A673 (cell line): ENCODE results near the gene UBIAD1. TPM values are rescaled to one million over a fixed set of nuclear protein-coding genes. Genes with fewer than 3 reads are reported as not detected.
"Not testable (repeated sequence)": the region's sequence is repeated elsewhere in the genome, so short reads cannot be mapped to it uniquely, and the experiment has no call there.

Source experiments
- BruUV-seq: library from RNA; stranded (reverse); fragments of 400-500 nt; replicated peaks from 2 replicates; lab custom pipeline; 2021; lab: Mats Ljungman, UMichigan
- CTCF ChIA-PET: fragments of 300-600 bp; sonication (Branson Sonifier 250); formaldehyde crosslinking; loops from one replicate; lab custom pipeline; 2022; ENCODE audit warnings: antibody characterized with exemption; lab: Charles Lee
- POLR2A ChIA-PET: fragments of 300-600 bp; sonication (Branson Sonifier 250); formaldehyde crosslinking; loops from one replicate; lab custom pipeline; 2022; ENCODE audit warnings: antibody characterized with exemption; ENCODE audit not compliant: low non-redundant PET; lab: Charles Lee
- DNase-seq: peaks from one replicate; pipeline ENCODE4 v3.0.0-alpha.2; 2015; ENCODE audit warnings: low spot score
- H3K27ac ChIP-seq: fragments of 200-600 bp; sonication (generic); 2 replicates; pipeline ENCODE4 v1.5.1; 2016; ENCODE audit warnings: mixed run types, low read depth, mild to moderate bottlenecking, mixed read lengths, antibody characterized with exemption, low read length; ENCODE audit not compliant: poor library complexity, severe bottlenecking
- H3K27me3 ChIP-seq: fragments of 200-600 bp; sonication (generic); replicated peaks from 2 replicates; pipeline ENCODE4 v1.6.1; 2017; ENCODE audit warnings: mixed run types, low read depth, mild to moderate bottlenecking, mixed read lengths, antibody characterized with exemption, low read length; ENCODE audit not compliant: insufficient read depth, poor library complexity
- H3K36me3 ChIP-seq: fragments of 200-600 bp; sonication (generic); 2 replicates; pipeline ENCODE4 v1.6.1; 2016; ENCODE audit warnings: mixed run types, mild to moderate bottlenecking, mixed read lengths, antibody characterized with exemption, low read length; ENCODE audit not compliant: insufficient read depth, poor library complexity, severe bottlenecking
- H3K4me1 ChIP-seq: fragments of 200-600 bp; sonication (generic); 2 replicates; pipeline ENCODE4 v1.6.1; 2017; ENCODE audit warnings: mixed run types, mild to moderate bottlenecking, mixed read lengths, antibody characterized with exemption, low read length; ENCODE audit not compliant: insufficient read depth, poor library complexity, severe bottlenecking
- H3K4me3 ChIP-seq: fragments of 200-600 bp; sonication (generic); 2 replicates; pipeline ENCODE4 v1.5.1; 2016; ENCODE audit warnings: low read depth, mixed run types, mild to moderate bottlenecking, mixed read lengths, low read length; ENCODE audit not compliant: poor library complexity, severe bottlenecking
- H3K9me3 ChIP-seq: fragments of 200-600 bp; sonication (generic); 2 replicates; pipeline ENCODE4 v1.6.1; 2016; ENCODE audit warnings: mixed run types, low read depth, mild to moderate bottlenecking, mixed read lengths, antibody characterized with exemption, low read length; ENCODE audit not compliant: poor library complexity, severe bottlenecking
- EZH2 ChIP-seq: fragments of 200-600 bp; sonication (generic); IDR thresholded peaks from 2 replicates; pipeline ENCODE4 v1.6.1; 2017; ENCODE audit warnings: borderline replicate concordance, low read depth, mild to moderate bottlenecking, mixed read lengths, antibody characterized with exemption, low read length; ENCODE audit not compliant: poor library complexity, severe bottlenecking
- intact Hi-C: fragments of 100-400 bp; cut with micrococcal nuclease; formaldehyde crosslinking; loops from one replicate; pipeline ENCODE4 v1.10.0; 2022; ENCODE audit not compliant: unreplicated experiment
- total RNA-seq: library from RNA; stranded (reverse); gene quantifications from 2 replicates; pipeline ENCODE4 v1.2.3, GENCODE V29; 2021
- TF ChIP-seq, protein P1 (sequence below): fragments of 300-800, 200-600 bp; sonication (generic); conservative IDR thresholded peaks from 2 replicates; pipeline ENCODE4 v1.5.1; 2017; ENCODE audit warnings: low read depth, mild to moderate bottlenecking, antibody characterized with exemption, low read length, moderate library complexity, mixed read lengths

The UBIAD1 gene
- total RNA-seq, 1 experiment from 2014 or later, result 19.6 TPM

GRCh38 chr1:11302366-11302765, 29.4 kb downstream of the UBIAD1 start:
- no peak for TF ChIP-seq EZH2
- TF ChIP-seq, protein P1, sequence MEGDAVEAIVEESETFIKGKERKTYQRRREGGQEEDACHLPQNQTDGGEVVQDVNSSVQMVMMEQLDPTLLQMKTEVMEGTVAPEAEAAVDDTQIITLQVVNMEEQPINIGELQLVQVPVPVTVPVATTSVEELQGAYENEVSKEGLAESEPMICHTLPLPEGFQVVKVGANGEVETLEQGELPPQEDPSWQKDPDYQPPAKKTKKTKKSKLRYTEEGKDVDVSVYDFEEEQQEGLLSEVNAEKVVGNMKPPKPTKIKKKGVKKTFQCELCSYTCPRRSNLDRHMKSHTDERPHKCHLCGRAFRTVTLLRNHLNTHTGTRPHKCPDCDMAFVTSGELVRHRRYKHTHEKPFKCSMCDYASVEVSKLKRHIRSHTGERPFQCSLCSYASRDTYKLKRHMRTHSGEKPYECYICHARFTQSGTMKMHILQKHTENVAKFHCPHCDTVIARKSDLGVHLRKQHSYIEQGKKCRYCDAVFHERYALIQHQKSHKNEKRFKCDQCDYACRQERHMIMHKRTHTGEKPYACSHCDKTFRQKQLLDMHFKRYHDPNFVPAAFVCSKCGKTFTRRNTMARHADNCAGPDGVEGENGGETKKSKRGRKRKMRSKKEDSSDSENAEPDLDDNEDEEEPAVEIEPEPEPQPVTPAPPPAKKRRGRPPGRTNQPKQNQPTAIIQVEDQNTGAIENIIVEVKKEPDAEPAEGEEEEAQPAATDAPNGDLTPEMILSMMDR, result no peak
- ChIA-PET POLR2A (no interaction called here), CTCF (no interaction called here)
- no peaks in the 10 kb centered on the region for H3K36me3 ChIP-seq
- H3K4me3 ChIP-seq, result no peak overlapping the region
- no peak for DNase-seq
- H3K4me1 ChIP-seq, result no peaks in the 10 kb centered on the region
- no peak overlapping the region for H3K27ac ChIP-seq
- H3K9me3 ChIP-seq, result no peaks in the 10 kb centered on the region
- no peaks in the 10 kb centered on the region for H3K27me3 ChIP-seq
- intact Hi-C loops, result no loop called here
- no TSS peak for BruUV-seq

DNA sequence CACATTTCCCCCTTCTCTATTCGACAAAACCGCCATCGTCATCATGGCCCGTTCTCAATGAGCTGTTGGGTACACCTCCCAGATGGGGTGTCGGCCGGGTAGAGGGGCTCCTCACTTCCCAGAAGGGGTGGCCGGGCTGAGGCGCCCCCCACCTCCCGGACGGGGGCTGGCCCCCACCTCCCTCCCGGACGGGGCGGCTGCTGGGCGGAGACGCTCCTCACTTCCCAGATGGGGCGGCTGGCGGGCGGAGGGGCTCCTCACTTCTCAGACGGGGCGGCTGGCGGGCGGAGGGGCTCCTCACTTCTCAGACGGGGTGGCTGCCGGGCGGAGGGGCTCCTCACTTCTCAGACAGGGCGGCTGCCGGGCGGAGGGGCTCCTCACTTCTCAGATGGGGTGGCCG, 32.5 kb downstream of the UBIAD1 start:
- intact Hi-C loops, H3K36me3 ChIP-seq, CTCF ChIA-PET, BruUV-seq, H3K4me3 ChIP-seq, H3K27me3 ChIP-seq, H3K27ac ChIP-seq, H3K4me1 ChIP-seq, H3K9me3 ChIP-seq, POLR2A ChIA-PET, DNase-seq: not testable (repeated sequence)

GRCh38 chr1:11307852-11308251, 34.9 kb downstream of the UBIAD1 start:
- H3K36me3 ChIP-seq, result no peaks in the 10 kb centered on the region
- no peaks in the 10 kb centered on the region for H3K27me3 ChIP-seq
- ChIA-PET CTCF (no interaction called here), POLR2A (no interaction called here)
- H3K4me3 ChIP-seq, result no peak overlapping the region
- intact Hi-C loops, result no loop called here
- no peaks in the 10 kb centered on the region for H3K9me3 ChIP-seq
- DNase-seq, result no peak
- TF ChIP-seq, protein P1, result no peak
- no peak for TF ChIP-seq EZH2
- no peak overlapping the region for H3K27ac ChIP-seq
- no peaks in the 10 kb centered on the region for H3K4me1 ChIP-seq
- no TSS peak for BruUV-seq

DNA sequence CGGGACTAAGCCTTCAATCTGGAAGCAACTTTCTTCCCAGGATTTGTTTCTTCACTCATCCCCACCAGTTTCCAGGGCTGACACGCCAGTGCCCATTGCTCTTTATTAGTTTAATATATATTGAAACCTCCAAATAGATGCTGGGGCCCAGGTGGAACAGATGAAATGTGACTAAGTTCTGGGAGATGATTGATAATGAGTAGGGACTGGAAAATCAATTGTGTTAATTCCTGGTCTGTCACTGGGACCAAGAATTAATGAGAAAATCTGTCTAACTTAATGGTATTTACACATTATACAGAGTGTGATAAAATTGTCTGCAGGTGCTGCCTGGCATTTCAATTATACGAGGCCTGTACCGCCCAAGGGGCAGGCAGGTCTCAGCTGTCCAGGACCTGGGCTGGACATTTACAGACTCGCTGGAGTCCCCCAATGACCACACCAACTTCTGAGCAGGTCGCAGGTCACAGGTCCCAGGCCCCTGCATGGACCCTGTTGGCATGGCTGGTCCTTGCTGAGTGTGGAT, 35.8 kb downstream of the UBIAD1 start:
- no peak for TF ChIP-seq EZH2
- TF ChIP-seq, protein P1, result no peak
- Histone ChIP-seq H3K4me1 (no peaks in the 10 kb centered on the region), H3K27ac (no peak overlapping the region), H3K36me3 (no peaks in the 10 kb centered on the region), H3K27me3 (no peaks in the 10 kb centered on the region), H3K4me3 (no peak overlapping the region), H3K9me3 (no peaks in the 10 kb centered on the region)
- ChIA-PET POLR2A (no interaction called here), CTCF (no interaction called here)
- DNase-seq, result no peak
- BruUV-seq, result no TSS peak
- intact Hi-C loops, result no loop called here
